Psoas muscle (tissue), 8 donors: ENCODE results near the gene DCX. TPM values are rescaled to one million over a fixed set of nuclear protein-coding genes. Genes with fewer than 3 reads are reported as not detected.

Experiments used
- ATAC-seq, 4 donors: fragments of 200-7000 bp; cut with Tn5 transposase; one replicate each; pipeline ENCODE4 v1.9.1; 2020; ENCODE audit warnings: moderate library complexity in 3 of 4, mild to moderate bottlenecking in 2 of 4
- DNase-seq, 2 donors: peaks; one replicate each; pipeline ENCODE4 v3.0.0-alpha.2; 2020
- H3K27ac ChIP-seq: fragments of 200-600 bp; one replicate; pipeline ENCODE4 v1.8.0; 2022
- H3K27me3 ChIP-seq, 3 donors: fragments of 200-600 bp in 1 of 3; one replicate each; pipeline versions ENCODE4 v1.6.1 to v1.8.0; 2013 to 2022; ENCODE audit warnings: low read length in 2 of 3, mild to moderate bottlenecking in 2 of 3, moderate library complexity in 1 of 3; ENCODE audit not compliant: insufficient read depth in 3 of 3
- H3K36me3 ChIP-seq, 2 donors: fragments of 200-600 bp in 1 of 2; one replicate each; pipeline versions ENCODE4 v1.6.1 to v1.8.0; 2013 to 2022; ENCODE audit warnings: low read depth in 1 of 2, mild to moderate bottlenecking in 1 of 2, moderate library complexity in 1 of 2; ENCODE audit not compliant: insufficient read depth in 1 of 2
- H3K4me1 ChIP-seq: fragments of 200-600 bp; one replicate; pipeline ENCODE4 v1.8.0; 2022
- H3K4me3 ChIP-seq: fragments of 200-600 bp; one replicate; pipeline ENCODE4 v1.8.0; 2022; ENCODE audit warnings: mild to moderate bottlenecking
- H3K9me3 ChIP-seq: fragments of 200-600 bp; one replicate; pipeline ENCODE4 v1.8.0; 2022
- CTCF ChIP-seq: fragments of 200-600 bp; IDR thresholded peaks from one replicate; pipeline ENCODE4 v1.8.0; 2022; ENCODE audit warnings: antibody characterized with exemption
- WGBS, 3 donors: extraction: QIAGEN DNeasy Blood & Tissue Kit; methylation state at CpG; one replicate each; pipeline versions ENCODE4 v1.1.6 to v1.1.7; 2013; 5-methylcytosine and 5-hydroxymethylcytosine counted together
- intact Hi-C, 2 donors: fragments of 100-400 bp; cut with DNase I; formaldehyde crosslinking; loops; one replicate each; pipeline versions ENCODE4 v1.11.0 to v1.14.2; 2022
- polyA plus RNA-seq, 3 donors: library from polyadenylated mRNA; stranded (reverse); fragments of 200-250 nt; gene quantifications; one replicate each; pipeline ENCODE4 v1.2.3, GENCODE V29; 2013
- total RNA-seq, 4 donors: library from RNA; stranded (reverse); fragmentation: NEBNext Ultra II Directional in 2 of 4; extraction: Animal tissue kit (Norgen Biotek cat#: 25700) in 2 of 4; gene quantifications; one replicate each; pipeline versions ENCODE4 v1.2.1 to v1.2.4, GENCODE V29; 2021 to 2023
- donor health status: healthy with polysubstance abuse.
- donor health status: DM: no; HTN: no; CAD: no; lungs with moderate emphysema.
- donor health status: Bipolar disorder and iron deficiency.
- donor health status: healthy.
- donor health status: DM: yes; HTN: yes; CAD: no.
- donor health status: DM: no; HTN: no; CAD: no.
- donor health status: DM: no; HTN: no; CAD: no.
- donor health status: DM: yes; HTN: yes; CAD: no.

DCX gene
- total and polyA plus RNA-seq, 7 donors: under 0.01 TPM; not detected in 6

GRCh38 chrX:111270339-111270738 lies 141.7 kb downstream of the DCX start, which contains the start of gene CAPN6:
CAPN6 (minus strand) TSS chrX:111270483; CDS start chrX:111263936, 6,547 bp downstream.
- Histone ChIP-seq H3K4me1 (no peaks in the 10 kb centered on the region), H3K36me3 (no peaks in the 10 kb centered on the region), H3K4me3 (no peak within 1 kb of the TSS), H3K27ac (no peak within 1 kb of the TSS), H3K27me3 (peaks cover 0 to 52% (median 0%) of the 10 kb centered on the region in 3 donors), H3K9me3 (no peaks in the 10 kb centered on the region)
- DNase-seq: peak; percentile 9 to 49
- WGBS, 3 donors: 30 to 37% (median 31%) methylated on average over 8 of the region's 8 CpGs
- peak in 1 of 4 donors; percentile 29 for ATAC-seq
- no peak for TF ChIP-seq CTCF
- intact Hi-C loops: no loop called here

GRCh38 chrX:111268506-111268905 lies 143.5 kb downstream of the DCX start:
- 29 to 50% (median 39%) methylated on average over 2 of the region's 2 CpGs for WGBS, 3 donors
- ATAC-seq (no peak), DNase-seq (no peak)
- Histone ChIP-seq H3K36me3 (no peaks in the 10 kb centered on the region), H3K27ac (no peak overlapping the region), H3K4me3 (no peak overlapping the region), H3K27me3 (peaks cover 0 to 46% (median 0%) of the 10 kb centered on the region in 3 donors), H3K9me3 (no peaks in the 10 kb centered on the region), H3K4me1 (no peaks in the 10 kb centered on the region)
- no peak for TF ChIP-seq CTCF
- intact Hi-C loops: no loop called here

GRCh38 chrX:111265486-111265885 lies 146.5 kb downstream of the DCX start:
- no peak overlapping the region for H3K27ac ChIP-seq
- 56 to 75% (median 62%) methylated on average over 2 of the region's 2 CpGs for WGBS, 3 donors

GRCh38 chrX:111264385-111264784 lies 147.6 kb downstream of the DCX start:
- Histone ChIP-seq H3K27ac (no peak overlapping the region), H3K27me3 (peaks cover 0 to 58% (median 0%) of the 10 kb centered on the region in 3 donors), H3K4me3 (no peak overlapping the region), H3K36me3 (no peaks in the 10 kb centered on the region), H3K9me3 (no peaks in the 10 kb centered on the region), H3K4me1 (no peaks in the 10 kb centered on the region)
- intact Hi-C loops: no loop called here
- no peak for TF ChIP-seq CTCF
- DNase-seq (no peak), ATAC-seq (no peak)
- 63 to 85% (median 80%) methylated on average over 2 of the region's 2 CpGs for WGBS, 3 donors

More at GRCh38 chrX:111265486-111265885, 146.5 kb downstream of the DCX start:
- TF ChIP-seq CTCF: no peak
- intact Hi-C loops: no loop called here
- Histone ChIP-seq H3K4me3 (no peak overlapping the region), H3K9me3 (no peaks in the 10 kb centered on the region), H3K36me3 (no peaks in the 10 kb centered on the region), H3K4me1 (no peaks in the 10 kb centered on the region), H3K27me3 (peaks cover 0 to 59% (median 0%) of the 10 kb centered on the region in 3 donors)
- no peak for DNase-seq
- no peak for ATAC-seq

- peaks cover 0 to 51% (median 0%) of the 10 kb centered on the region in 3 donors for H3K27me3 ChIP-seq
- WGBS, 3 donors: 49 to 66% (median 64%) methylated on average over 3 of the region's 3 CpGs
- TF ChIP-seq CTCF: no peak
- DNase-seq (no peak), ATAC-seq (no peak)
- no peaks in the 10 kb centered on the region for H3K36me3 ChIP-seq
- no peak overlapping the region for H3K27ac ChIP-seq
- intact Hi-C loops: no loop called here
- no peaks in the 10 kb centered on the region for H3K9me3 ChIP-seq
- no peaks in the 10 kb centered on the region for H3K4me1 ChIP-seq
- no peak overlapping the region for H3K4me3 ChIP-seq
These were observed 149.9 kb downstream of the DCX start for GRCh38 chrX:111262086-111262485.
